ENCODE data around the gene FAM53B. TPM values are rescaled to one million over a fixed set of nuclear protein-coding genes. Genes with fewer than 3 reads are reported as not detected.

FAM53B gene
- total and polyA plus RNA-seq, 2 experiments from 2014 or later, result 2.1 to 10.1 TPM

GRCh38 chr10:124640056-124640455 is 104.1 kb downstream of the FAM53B start:
- Histone ChIP-seq H3K4me2 (ENCODE audit: unreplicated experiment) (no peak overlapping the region), H3K79me2 (ENCODE audit: insufficient read depth) (no peaks in the 10 kb centered on the region), H2AFZ (no peak overlapping the region), H3K36me3 (ENCODE audit: low read depth) (no peaks in the 10 kb centered on the region), H4K20me1 (ENCODE audit: insufficient read depth) (no peaks in the 10 kb centered on the region), H3K27ac (no peak overlapping the region), H3K9ac (no peak overlapping the region), H3K4me3 (no peak overlapping the region), H3K27me3 (replicated peaks; ENCODE audit: insufficient read depth) (no peaks in the 10 kb centered on the region), H3F3A (ENCODE audit: insufficient read depth) (no peaks in the 10 kb centered on the region), H3K4me1 (ENCODE audit: insufficient read depth) (peaks cover 13% of the 10 kb centered on the region), H3K9me2 (ENCODE audit: insufficient read depth) (no peaks in the 10 kb centered on the region), H3K9me3 (ENCODE audit: low read depth) (no peaks in the 10 kb centered on the region)
- in situ Hi-C loops (cut with MboI), result no loop called here
- DNase-seq, result no peak
- TF ChIP-seq EZH2 (IDR thresholded peaks at IDR 0.05; ENCODE audit: insufficient read depth, poor library complexity, severe bottlenecking) (no peak), EZH2phosphoT487 (IDR thresholded peaks at IDR 0.05; ENCODE audit: insufficient read depth, low read depth) (no peak)
- WGBS, 2 experiments (ENCODE audit: low coverage in 1 of 2, low lambda C conversion rate in 2 of 2, missing lambda C conversion rate in 2 of 2), result 97% methylated on average over 6 to 7 of the region's 7 CpGs

- no peak overlapping the region for H3K9ac ChIP-seq
- H2AFZ ChIP-seq, result no peak overlapping the region
- H3K4me2 ChIP-seq (ENCODE audit: unreplicated experiment), result no peak overlapping the region
- peaks cover 13% of the 10 kb centered on the region for H3K4me1 ChIP-seq (ENCODE audit: insufficient read depth)
- H3F3A ChIP-seq (ENCODE audit: insufficient read depth), result no peaks in the 10 kb centered on the region
- H3K27ac ChIP-seq, result no peak overlapping the region
- H3K79me2 ChIP-seq (ENCODE audit: insufficient read depth), result no peaks in the 10 kb centered on the region
- H3K9me3 ChIP-seq (ENCODE audit: low read depth), result no peaks in the 10 kb centered on the region
- no peaks in the 10 kb centered on the region for H4K20me1 ChIP-seq (ENCODE audit: insufficient read depth)
- no peaks in the 10 kb centered on the region for H3K36me3 ChIP-seq (ENCODE audit: low read depth)
- H3K9me2 ChIP-seq (ENCODE audit: insufficient read depth), result no peaks in the 10 kb centered on the region
- no peak for DNase-seq
- H3K27me3 ChIP-seq (replicated peaks; ENCODE audit: insufficient read depth), result no peaks in the 10 kb centered on the region
- WGBS, 2 experiments (ENCODE audit: low coverage in 1 of 2, low lambda C conversion rate in 2 of 2, missing lambda C conversion rate in 2 of 2), result 95 to 98% methylated on average over 6 of the region's 6 CpGs
- in situ Hi-C loops (cut with MboI), result no loop called here
- no peak for TF ChIP-seq EZH2phosphoT487 (IDR thresholded peaks at IDR 0.05; ENCODE audit: insufficient read depth, low read depth)
- H3K4me3 ChIP-seq, result no peak overlapping the region
These were observed 104.5 kb downstream of the FAM53B start for GRCh38 chr10:124639646-124640045.

GRCh38 chr10:124639206-124639605 is 105.0 kb downstream of the FAM53B start:
- Histone ChIP-seq H3K79me2 (ENCODE audit: insufficient read depth) (no peaks in the 10 kb centered on the region), H3K9me2 (ENCODE audit: insufficient read depth) (no peaks in the 10 kb centered on the region), H3K27me3 (replicated peaks; ENCODE audit: insufficient read depth) (no peaks in the 10 kb centered on the region), H4K20me1 (ENCODE audit: insufficient read depth) (no peaks in the 10 kb centered on the region), H3K36me3 (ENCODE audit: low read depth) (no peaks in the 10 kb centered on the region), H3K4me2 (ENCODE audit: unreplicated experiment) (no peak overlapping the region), H3K27ac (no peak overlapping the region), H3K9me3 (ENCODE audit: low read depth) (no peaks in the 10 kb centered on the region), H3F3A (ENCODE audit: insufficient read depth) (no peaks in the 10 kb centered on the region), H3K9ac (no peak overlapping the region), H3K4me3 (no peak overlapping the region), H2AFZ (no peak overlapping the region), H3K4me1 (ENCODE audit: insufficient read depth) (peaks cover 13% of the 10 kb centered on the region)
- WGBS, 2 experiments (ENCODE audit: low coverage in 1 of 2, low lambda C conversion rate in 2 of 2, missing lambda C conversion rate in 2 of 2), result 78 to 85% methylated on average over 6 of the region's 6 CpGs
- in situ Hi-C loops (cut with MboI), result no loop called here
- TF ChIP-seq EZH2phosphoT487 (IDR thresholded peaks at IDR 0.05; ENCODE audit: insufficient read depth, low read depth) (no peak), EZH2 (IDR thresholded peaks at IDR 0.05; ENCODE audit: insufficient read depth, poor library complexity, severe bottlenecking) (no peak)
- DNase-seq, result no peak

GRCh38 chr10:124637746-124638145 is 106.4 kb downstream of the FAM53B start:
- WGBS, 2 experiments (ENCODE audit: low coverage in 1 of 2, low lambda C conversion rate in 2 of 2, missing lambda C conversion rate in 2 of 2), result 96 to 97% methylated on average over 7 to 8 of the region's 8 CpGs
- no peaks in the 10 kb centered on the region for H3F3A ChIP-seq (ENCODE audit: insufficient read depth)
- TF ChIP-seq EZH2phosphoT487 (IDR thresholded peaks at IDR 0.05; ENCODE audit: insufficient read depth, low read depth) (no peak), EZH2 (IDR thresholded peaks at IDR 0.05; ENCODE audit: insufficient read depth, poor library complexity, severe bottlenecking) (no peak)

GRCh38 chr10:124637091-124637700 is 107.0 kb downstream of the FAM53B start:
- no peak for DNase-seq
- Histone ChIP-seq H2AFZ (no peak overlapping the region), H3K4me1 (ENCODE audit: insufficient read depth) (peaks cover 13% of the 10 kb centered on the region), H3K9ac (no peak overlapping the region), H3K27me3 (replicated peaks; ENCODE audit: insufficient read depth) (no peaks in the 10 kb centered on the region), H3K4me2 (ENCODE audit: unreplicated experiment) (no peak overlapping the region), H4K20me1 (ENCODE audit: insufficient read depth) (no peaks in the 10 kb centered on the region), H3K36me3 (ENCODE audit: low read depth) (no peaks in the 10 kb centered on the region), H3K4me3 (no peak overlapping the region), H3K27ac (no peak overlapping the region), H3K9me3 (ENCODE audit: low read depth) (no peaks in the 10 kb centered on the region), H3F3A (ENCODE audit: insufficient read depth) (no peaks in the 10 kb centered on the region), H3K9me2 (ENCODE audit: insufficient read depth) (no peaks in the 10 kb centered on the region), H3K79me2 (ENCODE audit: insufficient read depth) (no peaks in the 10 kb centered on the region)
- 96 to 98% methylated on average over 14 of the region's 14 CpGs for WGBS, 2 experiments (ENCODE audit: low coverage in 1 of 2, low lambda C conversion rate in 2 of 2, missing lambda C conversion rate in 2 of 2)
- in situ Hi-C loops (cut with MboI), result no loop called here
- TF ChIP-seq EZH2 (IDR thresholded peaks at IDR 0.05; ENCODE audit: insufficient read depth, poor library complexity, severe bottlenecking), result no peak
- no peak for TF ChIP-seq EZH2phosphoT487 (IDR thresholded peaks at IDR 0.05; ENCODE audit: insufficient read depth, low read depth)

More at GRCh38 chr10:124637746-124638145, 106.4 kb downstream of the FAM53B start:
- no peak overlapping the region for H3K9ac ChIP-seq
- in situ Hi-C loops (cut with MboI), result no loop called here
- H3K27me3 ChIP-seq (replicated peaks; ENCODE audit: insufficient read depth), result no peaks in the 10 kb centered on the region
- H3K36me3 ChIP-seq (ENCODE audit: low read depth), result no peaks in the 10 kb centered on the region
- no peaks in the 10 kb centered on the region for H3K79me2 ChIP-seq (ENCODE audit: insufficient read depth)
- H3K4me2 ChIP-seq (ENCODE audit: unreplicated experiment), result no peak overlapping the region
- no peaks in the 10 kb centered on the region for H4K20me1 ChIP-seq (ENCODE audit: insufficient read depth)
- no peaks in the 10 kb centered on the region for H3K9me2 ChIP-seq (ENCODE audit: insufficient read depth)
- H3K4me1 ChIP-seq (ENCODE audit: insufficient read depth), result peaks cover 13% of the 10 kb centered on the region
- H3K27ac ChIP-seq, result no peak overlapping the region
- no peak overlapping the region for H2AFZ ChIP-seq
- H3K4me3 ChIP-seq, result no peak overlapping the region
- no peaks in the 10 kb centered on the region for H3K9me3 ChIP-seq (ENCODE audit: low read depth)
- DNase-seq, result no peak
